Measurements from ENCODE around the gene EDAR. TPM values are rescaled to one million over a fixed set of nuclear protein-coding genes. Genes with fewer than 3 reads are reported as not detected.

The EDAR gene
- total RNA-seq, 6 experiments from 2014 or later, result not detected

- no peak for TF ChIP-seq CTCF (IDR thresholded peaks at IDR 0.05)
- DNase-seq, result no peak
- no peaks in the 10 kb centered on the region for H3K9me3 Mint-ChIP-seq
- no peak overlapping the region for H3K4me3 Mint-ChIP-seq
- H3K27me3 Mint-ChIP-seq (ENCODE audit: insufficient read depth), result peaks cover 50% of the 10 kb centered on the region
- no peaks in the 10 kb centered on the region for H3K36me3 Mint-ChIP-seq (ENCODE audit: low read depth)
- no peak overlapping the region for H3K27ac Mint-ChIP-seq
- H3K4me1 Mint-ChIP-seq (ENCODE audit: low read depth), result 0 out of 2 replicates have a peak, but pooled peaks cover 12% of the 10 kb centered on the region
These were observed 11.7 kb upstream of the EDAR start for GRCh38 chr2:109000738-109001137.

DNA sequence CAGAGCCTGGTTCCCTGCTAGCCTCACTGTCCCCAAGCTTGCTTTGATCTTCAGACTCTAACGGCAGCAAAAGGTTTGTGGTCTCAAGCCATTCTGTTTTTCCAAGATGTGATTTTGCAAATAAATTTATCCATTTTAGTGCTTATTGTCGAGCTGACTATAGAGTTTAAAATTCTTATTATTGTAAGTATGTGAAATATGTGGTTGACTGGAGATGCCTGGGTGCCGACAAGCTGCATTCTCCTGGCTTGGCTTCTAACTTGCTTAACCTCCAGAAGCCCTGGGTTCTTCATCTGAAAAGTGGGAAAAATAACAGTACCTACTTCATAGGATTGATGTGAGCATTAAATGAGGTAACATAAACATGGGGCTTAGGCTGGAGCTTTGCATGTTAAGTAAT is 9.9 kb upstream of the EDAR start:
- no peak overlapping the region for H3K4me3 Mint-ChIP-seq
- peaks cover 36% of the 10 kb centered on the region for H3K27me3 Mint-ChIP-seq (ENCODE audit: insufficient read depth)
- H3K27ac Mint-ChIP-seq, result no peak overlapping the region
- no peaks in the 10 kb centered on the region for H3K36me3 Mint-ChIP-seq (ENCODE audit: low read depth)
- 0 out of 2 replicates have a peak, but pooled peaks cover 12% of the 10 kb centered on the region for H3K4me1 Mint-ChIP-seq (ENCODE audit: low read depth)
- H3K9me3 Mint-ChIP-seq, result no peaks in the 10 kb centered on the region
- TF ChIP-seq CTCF (IDR thresholded peaks at IDR 0.05), result no peak; the same call in 1 of the 2 replicates
- DNase-seq, result peak; percentile 6

DNA sequence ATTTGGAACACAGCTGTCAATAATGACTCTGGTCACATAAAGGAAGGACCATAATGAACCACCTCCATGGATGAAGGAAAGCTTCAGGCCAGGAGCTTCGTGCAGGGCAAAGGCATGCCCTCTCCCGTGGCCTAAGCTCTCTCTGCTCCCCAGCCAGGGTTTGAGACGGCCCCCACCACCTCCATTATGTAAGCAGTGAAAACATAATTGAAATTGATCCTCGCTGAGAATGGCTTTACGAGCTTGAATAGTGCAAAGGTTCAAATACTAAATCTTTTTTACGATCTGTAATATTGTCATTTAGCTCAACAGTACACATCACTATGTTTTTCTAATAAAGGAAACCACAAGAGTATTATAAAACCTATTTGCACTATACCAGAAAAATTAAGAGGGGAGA is 5.2 kb upstream of the EDAR start:
- no peak for DNase-seq
- Mint-ChIP-seq H3K4me1 (ENCODE audit: low read depth) (0 out of 2 replicates have a peak, but pooled peaks cover 9% of the 10 kb centered on the region), H3K9me3 (no peaks in the 10 kb centered on the region), H3K4me3 (no peak overlapping the region), H3K36me3 (ENCODE audit: low read depth) (no peaks in the 10 kb centered on the region), H3K27me3 (ENCODE audit: insufficient read depth) (peaks cover 35% of the 10 kb centered on the region), H3K27ac (no peak overlapping the region)
- no peak for TF ChIP-seq CTCF (IDR thresholded peaks at IDR 0.05)

DNA sequence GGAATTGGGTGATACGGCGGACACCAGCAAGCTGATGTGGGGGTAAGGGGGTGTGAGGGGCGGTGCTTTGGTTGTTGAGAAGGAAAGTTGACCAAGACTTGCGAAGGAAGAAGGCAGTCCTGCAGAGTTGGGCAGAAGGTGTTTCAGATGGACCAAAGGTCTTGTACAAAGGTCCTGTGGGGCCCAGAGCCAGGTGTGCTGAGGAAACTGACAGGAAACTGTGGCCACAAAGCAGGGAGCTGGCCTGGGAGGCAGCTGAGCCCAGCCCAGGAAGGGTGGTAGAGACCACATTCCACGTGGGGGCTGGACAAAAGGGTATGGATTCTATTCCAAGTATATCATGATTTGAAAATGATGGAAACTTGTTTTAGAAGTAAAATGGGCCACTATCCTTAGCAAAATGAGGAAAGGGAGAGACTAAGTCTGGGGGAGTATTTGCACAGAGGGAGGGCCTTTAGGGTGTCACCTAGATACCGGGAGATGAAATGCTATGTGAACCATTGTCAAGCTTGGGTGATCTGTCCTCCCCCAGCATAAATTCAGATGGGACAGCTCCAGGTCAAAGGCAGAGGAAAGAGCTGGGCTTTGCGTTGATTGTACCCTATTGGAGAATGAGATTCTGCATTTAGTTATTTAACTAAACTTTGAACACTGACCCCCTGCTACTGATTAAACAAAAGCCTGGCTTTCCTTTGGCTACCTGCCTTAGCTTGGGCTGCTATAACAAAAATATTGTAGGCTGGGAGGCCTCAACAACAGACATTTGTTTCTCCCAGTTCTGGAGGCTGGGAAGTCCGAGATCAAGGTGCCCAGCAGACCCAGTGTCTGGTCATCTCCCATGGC is 4.3 kb upstream of the EDAR start:
- H3K27me3 Mint-ChIP-seq (ENCODE audit: insufficient read depth), result peaks cover 39% of the 10 kb centered on the region
- 0 out of 2 replicates have a peak, but pooled peaks cover under 1% of the 10 kb centered on the region for H3K4me1 Mint-ChIP-seq (ENCODE audit: low read depth)
- no peak for TF ChIP-seq CTCF (IDR thresholded peaks at IDR 0.05)
- H3K9me3 Mint-ChIP-seq, result no peaks in the 10 kb centered on the region
- H3K36me3 Mint-ChIP-seq (ENCODE audit: low read depth), result no peaks in the 10 kb centered on the region
- DNase-seq, result no peak
- no peak overlapping the region for H3K27ac Mint-ChIP-seq
- no peak overlapping the region for H3K4me3 Mint-ChIP-seq

DNA sequence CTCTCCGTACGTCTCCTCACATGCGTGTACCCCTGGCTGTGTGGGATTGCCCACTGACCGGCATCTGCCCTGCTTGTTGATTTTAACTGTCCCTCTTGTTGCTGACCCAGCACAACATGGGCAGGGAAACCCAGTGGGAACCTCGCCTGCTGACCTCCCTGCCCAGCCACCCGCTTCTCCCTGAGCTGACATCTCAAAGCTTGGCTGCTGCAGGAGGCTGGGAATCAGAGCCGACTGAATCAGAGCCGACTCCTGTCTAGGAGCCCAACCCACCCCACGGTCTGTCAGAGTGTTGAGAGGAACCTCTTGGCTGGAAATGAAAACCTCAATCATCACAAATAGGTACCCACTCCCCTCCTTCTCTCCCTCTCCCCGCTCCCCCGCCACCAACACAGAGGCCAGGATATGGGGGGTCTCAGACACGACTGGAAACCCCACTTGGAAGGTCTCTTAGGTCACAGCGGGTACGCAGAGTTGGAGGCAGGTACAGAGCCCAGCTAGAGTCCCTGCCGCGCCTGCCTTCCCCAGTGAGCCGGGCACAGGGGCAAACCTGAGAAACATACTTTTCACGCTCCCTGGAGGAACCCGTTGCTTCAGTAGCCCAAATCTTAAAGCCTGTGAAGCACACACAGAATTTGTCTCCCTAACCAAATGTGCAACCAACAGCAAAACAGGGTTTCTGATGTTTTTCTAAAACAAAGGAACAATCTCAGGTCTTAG is 784 bp downstream of the EDAR start:
- TF ChIP-seq CTCF (IDR thresholded peaks at IDR 0.05), result no peak
- Mint-ChIP-seq H3K27ac (no peak overlapping the region), H3K9me3 (no peaks in the 10 kb centered on the region), H3K36me3 (ENCODE audit: low read depth) (no peaks in the 10 kb centered on the region), H3K27me3 (ENCODE audit: insufficient read depth) (peaks cover 53% of the 10 kb centered on the region), H3K4me3 (no peak overlapping the region), H3K4me1 (ENCODE audit: low read depth) (no peaks in the 10 kb centered on the region)
- no peak for DNase-seq
